Glutamatergic neuron (in vitro differentiated cells): ENCODE data around the gene OCIAD1. TPM values are rescaled to one million over a fixed set of nuclear protein-coding genes. Genes with fewer than 3 reads are reported as not detected.
"Not testable (repeated sequence)": the region's sequence is repeated elsewhere in the genome, so short reads cannot be mapped to it uniquely, and the experiment has no call there.

Experiments used
- DNase-seq: peaks from one replicate; pipeline ENCODE4 v3.0.0; 2022
- H3K27ac Mint-ChIP-seq: one replicate; pipeline ENCODE4 v1.8.0; 2020; ENCODE audit warnings: mild to moderate bottlenecking, mixed read lengths, inconsistent platforms; ENCODE audit not compliant: unreplicated experiment
- H3K27me3 Mint-ChIP-seq: one replicate; pipeline ENCODE4 v1.8.0; 2020; ENCODE audit warnings: mild to moderate bottlenecking, moderate library complexity, mixed read lengths, inconsistent platforms; ENCODE audit not compliant: unreplicated experiment
- H3K36me3 Mint-ChIP-seq: one replicate; pipeline ENCODE4 v1.8.0; 2020; ENCODE audit warnings: mild to moderate bottlenecking, mixed read lengths, inconsistent platforms; ENCODE audit not compliant: unreplicated experiment
- H3K4me1 Mint-ChIP-seq: one replicate; pipeline ENCODE4 v1.8.0; 2020; ENCODE audit warnings: mild to moderate bottlenecking, low read depth, mixed read lengths, inconsistent platforms; ENCODE audit not compliant: unreplicated experiment
- H3K4me3 Mint-ChIP-seq: one replicate; pipeline ENCODE4 v1.8.0; 2020; ENCODE audit warnings: mild to moderate bottlenecking, mixed read lengths, inconsistent platforms; ENCODE audit not compliant: unreplicated experiment
- H3K9me3 Mint-ChIP-seq: one replicate; pipeline ENCODE4 v1.8.0; 2020; ENCODE audit warnings: mild to moderate bottlenecking, moderate library complexity, mixed read lengths, inconsistent platforms; ENCODE audit not compliant: unreplicated experiment
- CTCF ChIP-seq: fragments of 200-600 bp; sonication (generic); IDR thresholded peaks from one replicate; pipeline ENCODE4 v1.5.0; 2021; ENCODE audit not compliant: partially characterized antibody, unreplicated experiment
- total RNA-seq: library from RNA; stranded (reverse); fragmentation: NEBNext Ultra II Directional; extraction: Animal tissue kit (Norgen Biotek cat#: 25700); gene quantifications from one replicate; pipeline ENCODE4 v1.2.1, GENCODE V29; 2021; ENCODE audit not compliant: unreplicated experiment

The OCIAD1 gene
- total RNA-seq, 1 donor from 2014 or later, result 163 TPM

DNA sequence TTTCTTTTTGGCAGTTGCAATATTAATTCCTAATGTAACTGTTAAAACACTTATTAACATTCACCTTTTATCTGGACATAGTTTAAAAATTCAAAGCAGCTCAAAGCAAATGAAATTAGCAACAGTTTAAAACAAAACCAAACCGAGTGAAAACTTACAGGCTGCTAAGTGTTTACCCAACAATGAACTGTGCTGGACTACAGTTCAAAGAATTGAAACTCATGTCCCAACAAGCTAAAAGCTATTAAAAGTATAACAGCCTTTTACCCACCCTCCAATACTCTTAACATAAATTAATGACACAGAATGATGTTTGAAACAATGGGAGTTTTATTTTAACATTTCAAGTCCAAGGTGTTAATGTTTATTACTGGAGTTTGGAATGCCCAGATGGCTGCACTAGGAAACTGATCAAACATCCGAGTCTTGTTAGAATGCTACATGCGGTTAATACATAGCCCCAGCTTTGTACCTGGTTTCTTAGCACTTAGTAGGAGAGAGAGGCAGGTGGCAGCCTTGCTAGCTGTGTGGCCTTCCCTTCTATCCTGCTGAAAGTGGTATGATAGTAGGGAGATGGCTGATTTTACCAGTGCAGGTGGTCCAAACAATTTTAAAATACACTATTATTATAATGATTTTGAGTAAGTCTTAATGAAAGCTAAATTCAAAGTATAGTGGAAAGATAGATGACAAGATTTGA lies 29.7 kb upstream of the OCIAD1 start:
- H3K4me3 Mint-ChIP-seq, result no peak overlapping the region
- no peak for DNase-seq
- H3K27ac Mint-ChIP-seq, result no peak overlapping the region
- peaks cover 2% of the 10 kb centered on the region for H3K27me3 Mint-ChIP-seq
- no peak for TF ChIP-seq CTCF
- H3K9me3 Mint-ChIP-seq, result no peaks in the 10 kb centered on the region
- no peaks in the 10 kb centered on the region for H3K36me3 Mint-ChIP-seq
- peaks cover 9% of the 10 kb centered on the region for H3K4me1 Mint-ChIP-seq

DNA sequence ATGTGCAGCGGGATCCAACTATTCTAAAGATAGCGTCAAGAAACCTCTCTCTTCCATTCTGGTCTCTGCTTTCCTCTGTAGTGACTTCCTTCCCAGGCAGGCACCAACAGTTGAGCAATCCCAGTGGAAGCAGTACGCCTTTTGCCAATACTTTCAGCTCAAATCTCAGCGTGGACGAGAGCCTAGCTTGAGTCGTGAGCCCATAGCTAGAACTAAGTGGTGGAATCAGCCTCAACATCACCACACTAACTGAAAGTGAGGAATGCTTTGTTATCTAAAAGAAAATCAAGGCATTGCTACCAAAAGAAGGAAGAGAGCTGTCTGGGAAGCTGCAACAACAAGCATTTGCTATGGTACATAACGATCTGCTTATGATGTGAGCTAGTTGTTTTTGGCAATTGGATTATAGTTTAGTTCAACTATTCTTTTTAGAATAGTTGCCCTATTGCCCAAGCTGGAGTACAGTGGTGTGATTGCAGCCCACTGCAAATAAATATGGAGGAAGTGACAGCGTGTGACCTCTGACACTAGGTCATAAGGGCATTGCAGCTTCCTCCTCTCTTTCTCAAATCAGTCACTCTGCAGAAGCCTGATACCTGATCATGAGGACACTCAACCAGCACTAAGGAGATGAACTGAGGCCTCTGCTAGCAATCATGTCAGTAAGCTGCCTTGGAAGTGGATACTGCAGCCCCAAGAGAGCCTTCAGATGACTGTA lies 26.1 kb upstream of the OCIAD1 start:
- Mint-ChIP-seq H3K27ac (peak overlapping the region; percentile 23), H3K4me3 (no peak overlapping the region), H3K4me1 (peaks cover 9% of the 10 kb centered on the region), H3K9me3 (peaks cover 2% of the 10 kb centered on the region), H3K27me3 (no peaks in the 10 kb centered on the region), H3K36me3 (no peaks in the 10 kb centered on the region)
- no peak for DNase-seq
- TF ChIP-seq CTCF, result no peak

DNA sequence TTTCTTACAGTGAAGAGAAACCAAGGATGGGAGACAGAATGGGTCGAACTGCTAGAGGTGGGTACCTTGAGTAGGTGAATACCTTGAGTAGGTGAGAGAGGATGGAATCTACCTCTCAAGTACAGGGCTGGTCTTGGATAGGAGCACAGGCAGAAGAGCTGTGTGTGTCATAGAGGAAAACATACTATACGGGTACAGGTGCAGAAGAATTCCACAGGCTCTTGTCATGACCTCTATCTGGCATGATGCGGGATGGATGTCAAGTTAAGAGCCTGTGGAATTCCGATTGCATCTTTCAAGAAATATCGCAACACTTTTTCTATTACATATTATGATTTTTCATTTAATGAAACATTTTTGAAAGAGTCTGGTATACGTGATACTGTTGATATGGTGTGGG lies 18.0 kb upstream of the OCIAD1 start:
- Mint-ChIP-seq H3K36me3 (no peaks in the 10 kb centered on the region), H3K4me1 (peaks cover 29% of the 10 kb centered on the region), H3K27me3 (peaks cover 6% of the 10 kb centered on the region), H3K9me3 (peaks cover 11% of the 10 kb centered on the region), H3K27ac (peak overlapping the region; percentile 75), H3K4me3 (peak overlapping the region; percentile 17)
- TF ChIP-seq CTCF, result no peak
- DNase-seq, result no peak

DNA sequence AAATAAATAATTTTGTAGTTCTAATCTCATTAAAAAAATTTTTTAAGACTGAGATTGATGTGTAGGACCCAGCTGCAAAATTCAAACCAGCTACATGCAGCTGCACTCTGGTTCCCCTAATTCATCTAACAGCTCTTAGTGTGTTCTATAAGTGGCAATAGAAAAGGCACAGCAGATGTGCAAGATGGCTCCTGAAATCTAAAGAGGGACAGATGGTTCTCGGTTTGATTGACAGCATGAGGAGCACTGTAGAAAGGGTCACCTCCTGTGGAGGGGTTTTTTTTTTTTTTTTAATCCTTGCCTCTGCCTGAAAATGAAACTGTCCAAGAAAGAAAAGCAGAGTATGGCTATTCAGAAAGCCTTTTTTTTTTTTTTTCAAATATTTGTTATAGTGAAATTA lies 16.9 kb upstream of the OCIAD1 start:
- DNase-seq, result peak; percentile 27
- no peak for TF ChIP-seq CTCF
- peaks cover 6% of the 10 kb centered on the region for H3K27me3 Mint-ChIP-seq
- H3K36me3 Mint-ChIP-seq, result no peaks in the 10 kb centered on the region
- H3K4me1 Mint-ChIP-seq, result peaks cover 35% of the 10 kb centered on the region
- peak overlapping the region; percentile 88 for H3K27ac Mint-ChIP-seq
- H3K9me3 Mint-ChIP-seq, result peaks cover 8% of the 10 kb centered on the region
- no peak overlapping the region for H3K4me3 Mint-ChIP-seq

GRCh38 chr4:48815483-48815882 lies 15.4 kb upstream of the OCIAD1 start:
- H3K36me3 Mint-ChIP-seq, result peaks cover 11% of the 10 kb centered on the region
- H3K4me3 Mint-ChIP-seq, result no peak overlapping the region
- H3K4me1 Mint-ChIP-seq, result peaks cover 35% of the 10 kb centered on the region
- peaks cover 6% of the 10 kb centered on the region for H3K27me3 Mint-ChIP-seq
- H3K9me3 Mint-ChIP-seq, result peaks cover 8% of the 10 kb centered on the region
- TF ChIP-seq CTCF, result no peak
- no peak for DNase-seq
- H3K27ac Mint-ChIP-seq, result peak overlapping the region; percentile 30

DNA sequence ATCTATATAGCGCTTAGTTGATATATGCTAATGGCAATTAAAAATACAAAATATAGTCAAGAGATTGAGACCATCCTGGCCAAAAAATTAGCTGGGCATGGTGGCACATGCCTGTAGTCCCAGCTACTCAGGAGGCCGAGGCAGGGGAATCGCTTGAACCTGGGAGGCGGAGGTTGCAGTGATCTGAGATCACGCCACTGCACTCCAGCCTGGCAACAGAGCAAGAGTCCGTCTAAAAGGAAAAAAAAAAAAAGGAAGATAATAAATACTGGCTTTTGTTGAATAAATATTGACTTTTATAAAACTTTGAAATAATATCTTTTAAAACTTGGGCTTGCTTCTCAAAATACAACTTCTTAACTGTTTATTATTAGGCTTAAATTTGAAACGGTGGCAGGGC lies 14.6 kb upstream of the OCIAD1 start:
- Mint-ChIP-seq H3K4me1 (peaks cover 35% of the 10 kb centered on the region), H3K9me3 (peaks cover 11% of the 10 kb centered on the region), H3K27ac (peak overlapping the region; percentile 30), H3K36me3 (peaks cover 11% of the 10 kb centered on the region)
- H3K4me3 Mint-ChIP-seq, DNase-seq, H3K27me3 Mint-ChIP-seq: not testable (repeated sequence)
